Measurements from ENCODE around the gene KRTAP4-5. TPM values are rescaled to one million over a fixed set of nuclear protein-coding genes. Genes with fewer than 3 reads are reported as not detected.
"Not testable (repeated sequence)": the region's sequence is repeated elsewhere in the genome, so short reads cannot be mapped to it uniquely, and the experiment has no call there.

Gene KRTAP4-5
- total RNA-seq, 3 donors from 2014 or later (not counting 1 experiment from before 2014, with no cell fraction given): not detected

GRCh38 chr17:41104386-41105038 lies 45.1 kb downstream of the KRTAP4-5 start:
- peaks cover 7 to 46% of the 10 kb centered on the region in 2 donors for H3K27me3 Mint-ChIP-seq (ENCODE audit: low read depth in 2 of 2)
- intact Hi-C loops (cut with micrococcal nuclease); H3K9me3 Mint-ChIP-seq; H3K4me1 Mint-ChIP-seq; H3K27me3 ChIP-seq (ENCODE audit: control insufficient read depth, insufficient read depth, low read length); H3K36me3 Mint-ChIP-seq; H3K4me3 ChIP-seq (ENCODE audit: low read length); ATAC-seq; H3K4me3 Mint-ChIP-seq; DNase-seq; H3K4me1 ChIP-seq (ENCODE audit: control insufficient read depth, insufficient read depth, low read length); H3K36me3 ChIP-seq (ENCODE audit: control insufficient read depth, insufficient read depth, low read length); H3K27ac ChIP-seq (ENCODE audit: low read length); H3K9me3 ChIP-seq (ENCODE audit: control insufficient read depth, insufficient read depth, low read length); H3K27ac Mint-ChIP-seq: not testable (repeated sequence)
- no CpG with 5 or more reads among the region's 2 CpGs for WGBS (ENCODE audit: insufficient coverage)

- H3K4me3 Mint-ChIP-seq: no peak overlapping the region
- H3K4me3 ChIP-seq (ENCODE audit: low read length): no peak overlapping the region
- ATAC-seq: no peak
- peaks cover 7 to 47% of the 10 kb centered on the region in 2 donors for H3K27me3 Mint-ChIP-seq (ENCODE audit: low read depth in 2 of 2)
- H3K4me1 ChIP-seq (ENCODE audit: control insufficient read depth, insufficient read depth, low read length): no peaks in the 10 kb centered on the region
- no peaks in the 10 kb centered on the region for H3K36me3 ChIP-seq (ENCODE audit: control insufficient read depth, insufficient read depth, low read length)
- WGBS (ENCODE audit: insufficient coverage): no CpG with 5 or more reads among the region's 1 CpG
- no peaks in the 10 kb centered on the region for H3K4me1 Mint-ChIP-seq
- no peak for DNase-seq
- H3K36me3 Mint-ChIP-seq: no peaks in the 10 kb centered on the region
- H3K9me3 Mint-ChIP-seq: no peaks in the 10 kb centered on the region
- no peak for TF ChIP-seq CTCF (IDR thresholded peaks at IDR 0.05)
- no peak overlapping the region for H3K27ac Mint-ChIP-seq
- intact Hi-C loops (cut with micrococcal nuclease): no loop called here
- no peaks in the 10 kb centered on the region for H3K27me3 ChIP-seq (ENCODE audit: control insufficient read depth, insufficient read depth, low read length)
- H3K9me3 ChIP-seq (ENCODE audit: control insufficient read depth, insufficient read depth, low read length): no peaks in the 10 kb centered on the region
- no peak overlapping the region for H3K27ac ChIP-seq (ENCODE audit: low read length)
Measured at GRCh38 chr17:41103896-41104295, 45.7 kb downstream of the KRTAP4-5 start.

GRCh38 chr17:41101586-41102259 lies 47.9 kb downstream of the KRTAP4-5 start, which contains the start of gene KRTAP4-16:
Gene KRTAP4-16 (minus strand): TSS chr17:41102209. CDS start chr17:41102209, 0 bp downstream.
- no peaks in the 10 kb centered on the region for H3K36me3 Mint-ChIP-seq
- intact Hi-C loops (cut with micrococcal nuclease): no loop called here
- WGBS (ENCODE audit: insufficient coverage): 69% methylated on average over 10 of the region's 10 CpGs

GRCh38 chr17:41099682-41100480 lies 49.7 kb downstream of the KRTAP4-5 start:
- 10% methylated on average over 6 of the region's 7 CpGs for WGBS (ENCODE audit: insufficient coverage)
- H3K4me3 ChIP-seq (ENCODE audit: low read length); H3K27ac ChIP-seq (ENCODE audit: low read length); H3K4me1 Mint-ChIP-seq; H3K9me3 ChIP-seq (ENCODE audit: control insufficient read depth, insufficient read depth, low read length); H3K27ac Mint-ChIP-seq; H3K4me1 ChIP-seq (ENCODE audit: control insufficient read depth, insufficient read depth, low read length); DNase-seq; H3K36me3 Mint-ChIP-seq; H3K36me3 ChIP-seq (ENCODE audit: control insufficient read depth, insufficient read depth, low read length); H3K9me3 Mint-ChIP-seq; ATAC-seq; H3K4me3 Mint-ChIP-seq; intact Hi-C loops (cut with micrococcal nuclease); H3K27me3 ChIP-seq (ENCODE audit: control insufficient read depth, insufficient read depth, low read length): not testable (repeated sequence)
- peaks cover 19 to 47% of the 10 kb centered on the region in 2 donors for H3K27me3 Mint-ChIP-seq (ENCODE audit: low read depth in 2 of 2)

More at GRCh38 chr17:41101586-41102259, 47.9 kb downstream of the KRTAP4-5 start, which contains the start of gene KRTAP4-16:
- Histone ChIP-seq H3K36me3 (ENCODE audit: control insufficient read depth, insufficient read depth, low read length) (no peaks in the 10 kb centered on the region), H3K27ac (ENCODE audit: low read length) (no peak within 1 kb of the TSS), H3K9me3 (ENCODE audit: control insufficient read depth, insufficient read depth, low read length) (no peaks in the 10 kb centered on the region), H3K27me3 (ENCODE audit: control insufficient read depth, insufficient read depth, low read length) (no peaks in the 10 kb centered on the region), H3K4me3 (ENCODE audit: low read length) (no peak within 1 kb of the TSS), H3K4me1 (ENCODE audit: control insufficient read depth, insufficient read depth, low read length) (no peaks in the 10 kb centered on the region)
- TF ChIP-seq CTCF (IDR thresholded peaks at IDR 0.05): no peak
- H3K4me1 Mint-ChIP-seq: no peaks in the 10 kb centered on the region
- H3K27ac Mint-ChIP-seq: no peak within 1 kb of the TSS
- DNase-seq (no peak), ATAC-seq (no peak)
- H3K9me3 Mint-ChIP-seq: no peaks in the 10 kb centered on the region
- H3K27me3 Mint-ChIP-seq (ENCODE audit: low read depth in 2 of 2): peaks cover 19 to 51% of the 10 kb centered on the region in 2 donors
- no peak within 1 kb of the TSS for H3K4me3 Mint-ChIP-seq

Other genes with a start within 250 kb of the KRTAP4-5 start
- gene KRT23, start 212.2 kb downstream of the KRTAP4-5 start, total RNA-seq: under 1 TPM in 1 of 3 donors, not detected in 2; 0.83 TPM
- gene KRT39, start 182.9 kb downstream of the KRTAP4-5 start, total RNA-seq: not detected
- not detected for gene KRT40, start 165.5 kb downstream of the KRTAP4-5 start, total RNA-seq
- gene KRTAP3-3, start 155.7 kb downstream of the KRTAP4-5 start, total RNA-seq: not detected
- not detected for gene KRTAP3-2, start 149.9 kb downstream of the KRTAP4-5 start, total RNA-seq
- gene KRTAP3-1, start 140.7 kb downstream of the KRTAP4-5 start, total RNA-seq: not detected
- not detected for gene KRTAP1-5, start 122.6 kb downstream of the KRTAP4-5 start, total RNA-seq
- not detected for gene KRTAP1-4, start 119.6 kb downstream of the KRTAP4-5 start, total RNA-seq
- not detected for gene KRTAP1-3, start 115.0 kb downstream of the KRTAP4-5 start, total RNA-seq
- gene KRTAP1-1, start 108.4 kb downstream of the KRTAP4-5 start, total RNA-seq: not detected
- not detected for gene KRTAP2-1, start 102.5 kb downstream of the KRTAP4-5 start, total RNA-seq
- gene KRTAP2-2, start 94.6 kb downstream of the KRTAP4-5 start, total RNA-seq: not detected
- not detected for gene KRTAP2-3, start 89.7 kb downstream of the KRTAP4-5 start, total RNA-seq
- not detected for gene KRTAP2-4, start 83.9 kb downstream of the KRTAP4-5 start, total RNA-seq
- not detected for gene KRTAP4-7, start 65.7 kb downstream of the KRTAP4-5 start, total RNA-seq
- not detected for gene KRTAP4-8, start 51.7 kb downstream of the KRTAP4-5 start, total RNA-seq
- not detected for gene KRTAP4-16, start 47.6 kb downstream of the KRTAP4-5 start, total RNA-seq
- gene KRTAP4-9, start 44.4 kb downstream of the KRTAP4-5 start, total RNA-seq: not detected
- gene KRTAP4-11, start 31.5 kb downstream of the KRTAP4-5 start, total RNA-seq: not detected
- gene KRTAP4-12, start 25.6 kb downstream of the KRTAP4-5 start, total RNA-seq: not detected
- not detected for gene KRTAP4-6, start 9.3 kb downstream of the KRTAP4-5 start, total RNA-seq
- gene KRTAP4-4, start 10.9 kb upstream of the KRTAP4-5 start, total RNA-seq: not detected
- gene KRTAP4-3, start 18.4 kb upstream of the KRTAP4-5 start, total RNA-seq: not detected
- not detected for gene KRTAP4-2, start 28.4 kb upstream of the KRTAP4-5 start, total RNA-seq
- gene KRTAP4-1, start 35.1 kb upstream of the KRTAP4-5 start, total RNA-seq: not detected
- gene KRTAP9-1, start 40.1 kb upstream of the KRTAP4-5 start, total RNA-seq: not detected
- not detected for gene KRTAP9-2, start 76.8 kb upstream of the KRTAP4-5 start, total RNA-seq
- not detected for gene KRTAP9-3, start 82.6 kb upstream of the KRTAP4-5 start, total RNA-seq
- gene KRTAP9-8, start 88.2 kb upstream of the KRTAP4-5 start, total RNA-seq: not detected
- not detected for gene KRTAP9-4, start 99.9 kb upstream of the KRTAP4-5 start, total RNA-seq
- not detected for gene KRTAP9-9, start 105.6 kb upstream of the KRTAP4-5 start, total RNA-seq
- not detected for gene KRTAP9-6, start 115.6 kb upstream of the KRTAP4-5 start, total RNA-seq
- not detected for gene KRTAP9-7, start 125.9 kb upstream of the KRTAP4-5 start, total RNA-seq
- not detected for gene KRTAP29-1, start 153.0 kb upstream of the KRTAP4-5 start, total RNA-seq
- gene KRTAP16-1, start 159.5 kb upstream of the KRTAP4-5 start, total RNA-seq: under 1 TPM; 0.16 to 0.23 (median 0.23) TPM
- not detected for gene KRTAP17-1, start 165.9 kb upstream of the KRTAP4-5 start, total RNA-seq
- gene KRT33A, start 201.0 kb upstream of the KRTAP4-5 start, total RNA-seq: not detected
- not detected for gene KRT33B, start 220.0 kb upstream of the KRTAP4-5 start, total RNA-seq
- not detected for gene KRT34, start 232.5 kb upstream of the KRTAP4-5 start, total RNA-seq
- not detected for gene KRT31, start 247.8 kb upstream of the KRTAP4-5 start, total RNA-seq

All from natural killer cell (primary cell).